BJ (cell line): ENCODE results near the gene FLT1. TPM values are rescaled to one million over a fixed set of nuclear protein-coding genes. Genes with fewer than 3 reads are reported as not detected.

Source experiments
- CTCF ChIA-PET: fragments of 350-600 bp; formaldehyde crosslinking; extraction: SDS; loops from one replicate; lab custom pipeline; 2021; ENCODE audit warnings: antibody characterized with exemption, inconsistent platforms; lab: Yijun Ruan, JAX
- POLR2A ChIA-PET: fragments of 300-600 bp; sonication (Branson Sonifier 250); formaldehyde crosslinking; extraction: SDS; loops from one replicate; lab custom pipeline; 2021; ENCODE audit warnings: antibody characterized with exemption; lab: Charles Lee
- DNase-seq: peaks from one replicate; pipeline ENCODE4 v3.0.0-alpha.2; 2011; ENCODE audit warnings: low read depth
- H3K27me3 ChIP-seq: 2 replicates; pipeline ENCODE4 v1.6.0; 2011; ENCODE audit warnings: low read length; ENCODE audit not compliant: control insufficient read depth, insufficient read depth
- H3K36me3 ChIP-seq: 2 replicates; pipeline ENCODE4 v1.5.1; 2011; ENCODE audit warnings: low read length; ENCODE audit not compliant: control insufficient read depth, insufficient read depth
- H3K4me3 ChIP-seq: 2 replicates; pipeline ENCODE4 v1.5.1; 2011; ENCODE audit warnings: low read depth, mild to moderate bottlenecking, control low read depth, low read length
- polyA plus RNA-seq: library from polyadenylated mRNA; depleted of rRNA; stranded (reverse); fragments of >200 nt; gene quantifications from 2 replicates; pipeline ENCODE4 v1.2.3, GENCODE V29; 2011
- TF ChIP-seq, protein P1 (sequence below): IDR thresholded peaks from 2 replicates; pipeline ENCODE4 v1.5.1; 2011; ENCODE audit warnings: low read depth, mild to moderate bottlenecking, control low read depth, inconsistent platforms, low read length, moderate library complexity; ENCODE audit not compliant: insufficient read depth

Gene FLT1
- polyA plus RNA-seq, 1 experiment = 37.8 TPM

DNA sequence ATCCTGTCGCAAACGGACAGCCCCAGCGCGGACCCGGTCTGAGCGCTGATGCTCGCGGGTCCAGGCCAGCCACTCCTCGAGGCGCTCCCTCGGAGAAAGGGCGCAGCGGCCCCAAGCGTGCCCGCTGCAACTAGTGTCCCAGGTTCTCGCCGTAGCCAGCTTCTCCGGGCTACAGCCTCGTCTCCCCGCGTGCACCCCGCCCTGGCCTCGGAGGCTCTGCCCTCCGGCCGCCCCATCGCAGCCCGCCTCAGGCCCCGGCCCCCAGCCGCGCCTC is 487 bp downstream of the FLT1 start:
- Histone ChIP-seq H3K27me3 (no peaks in the 10 kb centered on the region), H3K4me3 (peak overlapping the region; percentile 93), H3K36me3 (no peaks in the 10 kb centered on the region)
- no peak for DNase-seq
- TF ChIP-seq, protein P1, sequence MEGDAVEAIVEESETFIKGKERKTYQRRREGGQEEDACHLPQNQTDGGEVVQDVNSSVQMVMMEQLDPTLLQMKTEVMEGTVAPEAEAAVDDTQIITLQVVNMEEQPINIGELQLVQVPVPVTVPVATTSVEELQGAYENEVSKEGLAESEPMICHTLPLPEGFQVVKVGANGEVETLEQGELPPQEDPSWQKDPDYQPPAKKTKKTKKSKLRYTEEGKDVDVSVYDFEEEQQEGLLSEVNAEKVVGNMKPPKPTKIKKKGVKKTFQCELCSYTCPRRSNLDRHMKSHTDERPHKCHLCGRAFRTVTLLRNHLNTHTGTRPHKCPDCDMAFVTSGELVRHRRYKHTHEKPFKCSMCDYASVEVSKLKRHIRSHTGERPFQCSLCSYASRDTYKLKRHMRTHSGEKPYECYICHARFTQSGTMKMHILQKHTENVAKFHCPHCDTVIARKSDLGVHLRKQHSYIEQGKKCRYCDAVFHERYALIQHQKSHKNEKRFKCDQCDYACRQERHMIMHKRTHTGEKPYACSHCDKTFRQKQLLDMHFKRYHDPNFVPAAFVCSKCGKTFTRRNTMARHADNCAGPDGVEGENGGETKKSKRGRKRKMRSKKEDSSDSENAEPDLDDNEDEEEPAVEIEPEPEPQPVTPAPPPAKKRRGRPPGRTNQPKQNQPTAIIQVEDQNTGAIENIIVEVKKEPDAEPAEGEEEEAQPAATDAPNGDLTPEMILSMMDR = no peak
- ChIA-PET POLR2A (no interaction called here), CTCF (interaction anchor here (1.4 kb wide), 1 partner anchor 170 kb away, joined by 4 read pairs; no protein-coding TSS in a partner anchor)

DNA sequence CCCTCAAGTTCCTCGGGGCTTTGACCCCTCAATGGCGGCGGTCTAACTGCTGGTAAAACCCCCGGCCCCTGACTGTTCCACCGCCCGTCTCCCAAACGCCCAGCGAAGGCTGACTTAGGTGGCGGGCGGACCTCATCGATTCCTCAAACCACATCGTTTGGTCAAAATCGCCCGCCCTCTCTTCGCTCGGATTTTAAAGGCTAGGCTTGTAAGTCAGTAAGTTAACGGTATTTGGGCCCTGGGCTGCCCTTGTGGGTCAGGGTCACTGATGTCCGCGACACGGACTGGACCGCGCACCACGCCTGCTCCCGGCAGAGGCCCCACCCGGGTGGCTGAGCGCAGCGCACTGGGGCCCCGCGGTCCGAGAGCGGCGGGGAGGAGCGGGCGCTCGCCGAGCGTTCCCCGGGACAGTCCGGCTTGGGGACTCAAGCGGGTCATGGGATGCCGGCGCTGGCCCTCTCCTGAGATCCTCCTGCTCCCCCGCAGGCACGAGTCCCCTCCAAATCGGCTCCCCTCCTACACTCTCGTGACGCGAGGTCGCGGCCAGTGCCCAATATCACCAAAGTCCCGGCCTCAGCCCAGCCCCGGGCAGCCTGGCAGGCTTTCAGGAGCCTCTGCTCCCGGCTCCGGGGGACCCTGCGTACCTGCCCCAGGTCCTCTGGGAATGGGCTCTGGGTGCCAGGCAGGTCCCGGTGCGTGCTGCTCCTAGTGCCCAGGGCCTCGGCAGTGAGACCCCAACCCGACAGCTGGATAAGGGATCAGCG is 1.0 kb downstream of the FLT1 start:
- Histone ChIP-seq H3K27me3 (no peaks in the 10 kb centered on the region), H3K36me3 (no peaks in the 10 kb centered on the region), H3K4me3 (peak overlapping the region; percentile 93)
- POLR2A ChIA-PET = no interaction called here
- no peak for DNase-seq
- CTCF ChIA-PET = interaction anchor here (2.7 kb wide), 1 partner anchor 170 kb away, joined by 10 read pairs; no protein-coding TSS in a partner anchor
- TF ChIP-seq, protein P1 = no peak

DNA sequence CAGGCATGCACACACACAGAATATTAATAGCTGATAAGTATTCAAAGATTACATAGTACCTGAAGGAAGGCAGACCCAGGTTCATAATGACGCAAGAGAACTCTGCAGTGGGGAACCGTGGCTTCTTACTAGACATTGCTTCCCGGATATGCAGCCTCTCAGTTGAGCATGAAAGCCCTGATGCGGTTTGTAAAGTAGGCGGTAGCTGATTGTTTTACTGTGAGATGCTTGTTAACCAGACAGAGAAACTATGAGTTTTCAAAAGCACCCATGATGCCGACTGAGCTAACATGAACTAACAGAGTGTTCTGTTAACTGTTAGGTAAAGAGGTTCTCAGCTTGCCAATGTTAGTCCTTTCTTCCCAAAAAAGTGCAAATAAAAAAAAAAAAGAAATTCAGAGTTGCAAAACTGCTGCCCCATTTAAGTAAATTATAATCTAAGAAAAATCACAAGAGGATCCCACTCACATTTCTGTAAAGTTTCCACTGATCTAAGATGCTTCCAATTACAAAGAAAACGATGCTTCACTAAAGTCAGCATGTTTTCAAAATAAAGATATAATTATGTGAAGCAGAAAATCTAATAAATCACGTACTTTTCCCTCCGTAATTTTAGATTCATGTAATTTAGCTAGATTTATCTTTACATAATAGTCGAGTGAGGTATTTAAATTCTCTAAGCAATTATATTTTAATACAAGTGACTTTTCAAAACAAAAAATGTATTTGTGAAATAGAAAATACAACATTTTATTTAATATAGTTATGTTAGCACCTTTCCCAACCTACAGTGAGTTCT is 2.2 kb downstream of the FLT1 start:
- POLR2A ChIA-PET = interaction anchor here (0.7 kb wide), 1 partner anchor 98 kb away, joined by 3 read pairs; no protein-coding TSS in a partner anchor
- H3K27me3 ChIP-seq = no peaks in the 10 kb centered on the region
- TF ChIP-seq, protein P1 = no peak
- peak; percentile 15 for DNase-seq
- peak overlapping the region; percentile 93 for H3K4me3 ChIP-seq
- CTCF ChIA-PET = interaction anchor here (0.7 to 2.7 kb wide), 4 partner anchors 13 to 169 kb away, joined by 3 to 10 read pairs (median 3); no protein-coding TSS in a partner anchor
- H3K36me3 ChIP-seq = no peaks in the 10 kb centered on the region

DNA sequence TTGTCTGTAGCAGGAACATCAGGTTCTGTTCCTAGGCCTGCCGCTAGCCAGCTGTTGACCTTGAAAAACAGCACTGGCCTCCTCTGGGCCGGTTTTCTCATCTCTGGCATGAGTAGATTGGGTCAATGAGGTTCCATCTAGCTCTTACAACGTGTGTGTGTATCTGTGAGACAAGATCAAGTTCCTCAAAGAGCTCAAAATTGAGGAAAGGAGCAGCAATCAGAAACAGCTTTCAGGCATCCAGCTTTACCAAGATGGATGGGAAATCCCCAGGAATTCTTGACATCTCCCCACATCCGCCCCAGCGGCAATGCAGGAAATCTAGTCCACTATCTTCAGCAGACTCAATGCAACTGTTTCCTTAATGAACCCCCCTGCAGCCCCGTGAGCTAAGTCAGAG is 4.9 kb downstream of the FLT1 start:
- DNase-seq = no peak
- H3K27me3 ChIP-seq = no peaks in the 10 kb centered on the region
- ChIA-PET CTCF (interaction anchor here (1.1 to 2.4 kb wide), 3 partner anchors 38 to 167 kb away, joined by 3 to 5 read pairs (median 4); no protein-coding TSS in a partner anchor), POLR2A (no interaction called here)
- TF ChIP-seq, protein P1 = no peak
- no peak overlapping the region for H3K4me3 ChIP-seq
- H3K36me3 ChIP-seq = 0 out of 2 replicates have a peak, but pooled peaks cover 2% of the 10 kb centered on the region

DNA sequence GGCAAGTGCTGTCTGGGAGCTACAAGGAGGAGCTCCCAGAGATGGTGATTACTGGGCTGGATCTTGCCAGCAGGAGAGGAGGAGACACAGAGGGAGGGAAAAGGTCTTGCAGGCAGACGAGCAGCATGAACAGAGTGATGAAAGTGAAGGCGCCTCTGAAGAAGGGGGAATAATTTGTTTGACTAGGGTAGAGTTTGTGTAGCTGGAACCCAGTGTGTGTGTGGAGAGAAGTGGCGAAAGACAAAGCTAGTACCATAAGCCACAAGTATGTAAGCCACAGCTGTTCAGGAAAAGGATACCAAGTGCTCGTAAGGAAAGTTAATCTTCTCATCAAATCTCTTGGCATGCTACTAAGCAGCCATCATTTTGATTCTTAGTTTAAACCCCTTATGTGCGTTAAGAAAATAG is 5.4 kb downstream of the FLT1 start:
- TF ChIP-seq, protein P1 = no peak
- Histone ChIP-seq H3K4me3 (no peak overlapping the region), H3K27me3 (no peaks in the 10 kb centered on the region), H3K36me3 (0 out of 2 replicates have a peak, but pooled peaks cover 2% of the 10 kb centered on the region)
- CTCF ChIA-PET = interaction anchor here (1.0 to 2.4 kb wide), 4 partner anchors 10 to 166 kb away, joined by 3 to 5 read pairs (median 4); no protein-coding TSS in a partner anchor
- POLR2A ChIA-PET = no interaction called here
- peak; percentile 41 for DNase-seq
